Measurements from ENCODE around the gene DOCK10. TPM values are rescaled to one million over a fixed set of nuclear protein-coding genes. Genes with fewer than 3 reads are reported as not detected.

Gene DOCK10
- total RNA-seq, 4 donors from 2014 or later = 8.3 to 47.4 (median 18.3) TPM

DNA sequence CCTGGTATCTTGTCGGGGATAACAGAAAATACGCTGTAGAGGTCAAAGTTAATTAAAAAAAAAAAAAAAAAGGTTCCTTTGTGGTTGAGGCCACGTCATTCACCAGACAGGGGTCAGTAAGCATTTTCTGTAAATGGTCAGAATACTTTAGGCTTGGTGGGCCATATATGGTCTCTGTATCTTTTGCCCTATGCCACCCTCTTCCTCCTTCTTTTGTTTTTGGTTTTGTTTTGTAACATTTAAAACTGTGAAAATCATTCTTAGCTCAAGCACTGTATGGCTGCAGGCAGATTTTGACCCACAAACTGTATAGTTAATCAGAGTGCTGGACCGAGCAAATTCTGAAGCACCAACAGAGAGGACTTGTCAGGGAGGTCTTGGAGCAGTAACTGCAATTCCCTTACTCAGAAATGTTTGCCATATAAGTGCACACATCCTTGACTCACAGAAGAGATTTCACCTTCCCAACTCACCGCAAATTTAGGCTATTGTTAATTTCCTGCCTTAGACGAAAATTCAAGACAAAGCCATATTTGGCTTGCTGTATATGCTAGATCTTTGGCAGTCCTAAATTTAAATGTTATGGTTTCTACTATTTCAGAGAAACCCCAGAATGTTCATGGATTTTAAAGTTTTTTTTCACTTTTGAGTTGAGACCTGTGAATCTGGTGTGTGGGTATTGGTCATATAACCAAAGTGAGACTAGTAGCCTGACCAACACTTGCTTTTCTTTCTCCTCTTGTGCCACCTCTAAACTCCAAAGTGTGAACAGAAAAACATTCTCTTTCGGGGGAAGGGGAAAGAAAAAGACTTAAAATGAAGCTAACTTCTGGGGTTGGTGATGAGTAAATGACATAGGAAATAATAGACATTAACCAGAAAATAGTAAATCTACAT, 65.4 kb downstream of the DOCK10 start:
- TF ChIP-seq, protein P1, sequence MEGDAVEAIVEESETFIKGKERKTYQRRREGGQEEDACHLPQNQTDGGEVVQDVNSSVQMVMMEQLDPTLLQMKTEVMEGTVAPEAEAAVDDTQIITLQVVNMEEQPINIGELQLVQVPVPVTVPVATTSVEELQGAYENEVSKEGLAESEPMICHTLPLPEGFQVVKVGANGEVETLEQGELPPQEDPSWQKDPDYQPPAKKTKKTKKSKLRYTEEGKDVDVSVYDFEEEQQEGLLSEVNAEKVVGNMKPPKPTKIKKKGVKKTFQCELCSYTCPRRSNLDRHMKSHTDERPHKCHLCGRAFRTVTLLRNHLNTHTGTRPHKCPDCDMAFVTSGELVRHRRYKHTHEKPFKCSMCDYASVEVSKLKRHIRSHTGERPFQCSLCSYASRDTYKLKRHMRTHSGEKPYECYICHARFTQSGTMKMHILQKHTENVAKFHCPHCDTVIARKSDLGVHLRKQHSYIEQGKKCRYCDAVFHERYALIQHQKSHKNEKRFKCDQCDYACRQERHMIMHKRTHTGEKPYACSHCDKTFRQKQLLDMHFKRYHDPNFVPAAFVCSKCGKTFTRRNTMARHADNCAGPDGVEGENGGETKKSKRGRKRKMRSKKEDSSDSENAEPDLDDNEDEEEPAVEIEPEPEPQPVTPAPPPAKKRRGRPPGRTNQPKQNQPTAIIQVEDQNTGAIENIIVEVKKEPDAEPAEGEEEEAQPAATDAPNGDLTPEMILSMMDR (IDR thresholded peaks at IDR 0.05; ENCODE audit: low read depth) = no peak

DNA sequence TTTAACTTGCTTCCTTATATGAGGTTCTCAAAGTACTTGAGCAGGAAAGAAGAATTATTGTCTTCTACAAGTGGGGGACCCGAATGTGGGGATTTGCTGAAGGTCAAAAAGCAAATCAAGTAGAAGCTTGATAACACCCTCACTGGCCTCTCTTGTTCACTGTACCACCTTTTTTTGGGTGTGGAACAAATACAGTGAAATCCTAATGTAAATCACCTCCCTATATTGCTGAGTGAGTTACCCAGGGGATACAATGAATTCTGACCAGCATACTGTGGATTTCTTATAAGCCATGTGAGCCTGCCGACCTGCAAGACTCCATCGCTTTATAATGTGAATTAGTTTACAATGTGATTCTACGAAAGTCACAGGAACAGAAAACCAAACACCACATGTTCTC, 66.5 kb downstream of the DOCK10 start:
- TF ChIP-seq, protein P1 (IDR thresholded peaks at IDR 0.05; ENCODE audit: low read depth) = no peak

DNA sequence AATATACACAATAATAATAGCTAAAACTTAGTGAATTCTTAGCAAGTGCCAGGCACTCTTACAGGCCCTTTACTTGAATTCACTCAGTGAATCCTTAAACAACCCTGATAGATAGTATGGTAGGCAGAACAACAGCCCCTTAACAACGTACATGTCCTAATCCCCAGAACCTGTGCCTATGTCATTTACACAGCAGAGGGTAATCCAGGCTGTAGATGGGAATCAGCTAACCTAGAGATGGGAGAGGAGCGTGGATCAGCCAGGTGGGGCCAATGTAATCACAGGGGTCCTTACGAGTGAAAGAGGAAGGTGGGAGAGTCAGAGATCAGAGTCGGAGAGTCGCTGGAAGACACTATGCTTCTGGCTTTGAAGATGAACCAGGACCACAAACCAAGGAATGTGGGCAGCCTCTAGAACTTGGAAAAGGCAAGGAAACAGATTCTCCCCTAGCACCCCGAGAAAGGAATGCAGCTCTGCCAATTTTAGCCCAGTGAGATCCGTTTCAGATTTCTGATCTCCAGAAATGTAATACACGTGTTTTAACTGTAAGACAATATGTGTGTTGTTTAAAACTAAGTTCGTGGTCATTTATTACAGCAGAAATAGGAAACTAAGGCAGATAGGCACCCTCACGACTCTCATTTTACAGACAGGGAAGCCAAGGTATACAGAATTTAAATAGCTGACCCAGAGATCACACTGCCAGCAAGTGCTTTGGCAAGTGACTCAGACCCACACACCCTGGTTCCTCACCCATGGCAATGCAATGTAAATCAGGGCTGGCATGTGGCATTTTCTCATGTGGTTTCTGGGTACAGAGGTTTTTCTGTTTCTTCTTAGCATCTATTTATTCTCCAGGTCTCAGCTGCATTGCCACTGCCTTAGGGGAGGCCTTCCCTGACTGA, 68.9 kb downstream of the DOCK10 start:
- TF ChIP-seq, protein P1 (IDR thresholded peaks at IDR 0.05; ENCODE audit: low read depth) = no peak

DNA sequence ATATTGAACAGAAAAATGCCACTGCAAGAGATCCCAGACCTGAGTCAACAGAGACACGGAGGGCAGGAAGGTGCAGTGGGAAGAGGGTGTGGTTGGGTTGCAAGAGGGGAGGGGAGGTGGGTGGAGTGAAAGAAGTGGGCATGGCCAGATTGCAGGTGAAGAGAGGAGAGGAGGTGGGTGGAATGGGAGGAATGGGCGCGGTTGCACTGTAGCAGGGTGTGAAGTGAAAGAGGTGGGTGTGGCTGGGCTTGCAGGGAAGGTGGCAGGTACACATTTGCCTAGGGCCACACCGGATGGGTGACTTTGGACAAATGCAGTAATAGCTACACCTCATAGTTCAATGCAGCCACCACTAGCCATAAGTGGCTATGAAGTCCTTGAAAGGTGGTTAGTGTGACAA, 71.1 kb downstream of the DOCK10 start:
- TF ChIP-seq, protein P1 (IDR thresholded peaks at IDR 0.05; ENCODE audit: low read depth) = no peak

DNA sequence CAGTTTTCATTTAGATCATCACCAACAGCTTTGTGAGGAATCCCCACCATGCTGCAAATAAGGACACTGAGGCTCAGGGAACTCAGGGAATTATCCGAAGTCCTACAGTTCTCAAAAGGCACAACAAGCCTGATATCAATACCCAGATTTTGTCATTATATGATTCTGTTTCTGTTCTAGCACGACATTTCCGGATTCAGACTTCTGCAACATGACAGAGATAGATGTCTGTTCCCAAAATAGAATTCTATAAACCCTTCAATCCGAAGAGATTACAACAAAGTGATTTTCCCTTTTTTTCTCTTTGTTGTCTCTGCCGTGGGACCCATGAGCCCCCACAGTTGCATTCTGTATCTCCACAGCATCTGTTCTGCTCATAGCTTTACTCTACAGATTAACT, 72.0 kb downstream of the DOCK10 start:
- TF ChIP-seq, protein P1 (IDR thresholded peaks at IDR 0.05; ENCODE audit: low read depth) = no peak

DNA sequence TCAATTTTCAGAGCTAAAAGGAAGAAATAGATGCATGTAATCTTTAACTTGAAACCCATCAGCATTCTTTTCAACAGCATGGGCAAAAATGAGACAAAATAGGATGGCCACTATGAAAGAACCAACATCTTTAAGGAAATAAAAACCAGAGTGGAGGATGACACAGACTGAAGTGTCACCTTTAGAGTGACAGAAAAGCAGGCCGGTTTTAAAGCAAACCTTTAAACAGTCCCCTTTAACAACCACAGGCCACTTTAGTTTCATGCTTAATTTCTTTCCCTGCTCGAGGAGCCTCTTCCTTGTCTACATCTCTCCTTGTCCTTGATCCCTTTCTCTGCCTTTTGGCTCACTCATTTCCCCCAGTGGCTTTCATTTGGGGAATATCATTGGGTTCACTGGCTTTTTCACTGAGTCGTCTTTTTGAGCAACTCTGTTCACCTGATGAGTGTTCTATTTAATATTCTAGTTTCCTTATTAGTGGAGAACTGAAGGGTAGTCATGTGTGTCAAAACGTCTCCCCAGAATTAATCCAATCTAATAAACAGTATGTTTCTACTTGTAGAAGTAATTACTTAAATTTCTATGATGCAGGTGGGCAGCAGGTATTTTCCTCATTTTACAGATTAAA, 72.5 kb downstream of the DOCK10 start:
- TF ChIP-seq, protein P1 (IDR thresholded peaks at IDR 0.05; ENCODE audit: low read depth) = no peak
